Measurements from ENCODE around the gene ADD3. TPM values are rescaled to one million over a fixed set of nuclear protein-coding genes. Genes with fewer than 3 reads are reported as not detected.
A peak's percentile ranks its signal among the peaks of the same experiment; 100 is the strongest.
"Not testable (repeated sequence)": the region's sequence is repeated elsewhere in the genome, so short reads cannot be mapped to it uniquely, and the experiment has no call there.

The ADD3 gene
- total RNA-seq, 3 donors from 2014 or later = 14.5 to 18.8 (median 16.6) TPM

DNA sequence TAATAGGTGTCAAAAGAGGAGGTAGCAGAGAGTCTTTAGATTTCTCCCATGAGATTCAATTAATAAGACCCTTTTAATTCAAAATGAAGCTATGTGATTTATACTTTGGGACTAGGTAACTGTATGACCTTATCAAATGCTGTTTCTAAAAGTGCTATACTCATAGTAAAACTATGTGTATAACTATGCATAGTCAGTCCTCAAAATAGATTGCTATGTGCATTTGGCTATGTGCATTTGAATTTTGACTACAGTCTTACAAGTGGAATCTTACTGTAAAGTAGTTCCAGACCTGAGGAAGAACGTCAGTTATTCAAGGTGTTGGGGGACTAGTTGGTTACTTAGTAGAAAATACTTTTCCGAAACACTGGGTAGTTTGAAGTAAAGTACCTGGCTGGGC lies 36.9 kb downstream of the ADD3 start:
- no peak for ATAC-seq
- peaks cover 19% of the 10 kb centered on the region for H3K36me3 Mint-ChIP-seq (ENCODE audit: insufficient read depth)
- DNase-seq = no peak
- no peaks in the 10 kb centered on the region for H3K27me3 Mint-ChIP-seq (ENCODE audit: low read depth)
- H3K4me1 Mint-ChIP-seq (ENCODE audit: low read depth) = peaks cover 59% of the 10 kb centered on the region
- no peak overlapping the region for H3K4me3 Mint-ChIP-seq
- peaks cover 8% of the 10 kb centered on the region for H3K9me3 Mint-ChIP-seq

DNA sequence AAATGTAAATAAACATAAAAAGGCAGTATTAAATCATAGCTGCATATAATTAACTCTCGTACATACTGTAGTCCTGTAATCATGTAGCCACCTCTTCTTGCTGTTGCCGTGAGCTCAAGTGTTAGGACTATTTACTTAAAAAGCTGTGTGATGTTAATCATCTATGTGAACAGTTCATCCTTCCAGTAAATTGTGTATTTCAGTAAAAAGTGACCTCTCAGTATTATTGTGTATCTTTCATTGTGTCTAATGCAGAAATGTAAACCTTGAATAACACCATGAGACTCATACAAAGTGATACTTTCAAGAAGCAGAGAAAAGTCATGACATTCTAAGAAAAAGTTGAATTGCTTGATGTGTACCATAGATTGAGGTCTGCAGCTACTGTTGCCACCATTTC lies 38.0 kb downstream of the ADD3 start:
- peak; percentile 73 to 82 for ATAC-seq
- H3K4me3 Mint-ChIP-seq = no peak overlapping the region
- H3K4me1 Mint-ChIP-seq (ENCODE audit: low read depth) = peaks cover 55% of the 10 kb centered on the region

DNA sequence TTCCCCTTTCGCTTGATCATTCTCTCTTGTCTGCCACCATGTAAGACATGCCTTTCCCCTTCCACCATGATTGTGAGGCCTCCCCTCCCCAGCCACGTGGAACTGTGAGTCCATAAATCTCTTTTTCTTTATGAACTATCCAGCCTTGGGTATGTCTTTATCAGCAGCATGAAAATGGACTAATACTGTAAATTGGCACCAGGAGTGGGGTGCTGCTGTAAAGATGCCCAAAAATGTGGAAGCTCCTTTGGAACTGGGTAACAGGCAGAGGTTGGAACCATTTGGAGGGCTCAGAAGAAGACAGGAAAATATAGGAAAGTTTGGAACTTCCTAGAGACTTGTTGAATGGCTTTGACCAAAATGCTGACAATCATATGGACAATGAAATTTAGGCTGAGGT lies 40.4 kb downstream of the ADD3 start:
- Mint-ChIP-seq H3K36me3 (ENCODE audit: insufficient read depth) (peaks cover 28% of the 10 kb centered on the region), H3K4me1 (ENCODE audit: low read depth) (peaks cover 62% of the 10 kb centered on the region), H3K9me3 (peaks cover 12% of the 10 kb centered on the region)
- ATAC-seq; H3K27me3 Mint-ChIP-seq (ENCODE audit: low read depth); H3K4me3 Mint-ChIP-seq; DNase-seq: not testable (repeated sequence)

More for the DNA sequence above, 38.0 kb downstream of the ADD3 start:
- Mint-ChIP-seq H3K27me3 (ENCODE audit: low read depth) (no peaks in the 10 kb centered on the region), H3K9me3 (peaks cover 12% of the 10 kb centered on the region), H3K36me3 (ENCODE audit: insufficient read depth) (peaks cover 27% of the 10 kb centered on the region)
- DNase-seq = no peak

DNA sequence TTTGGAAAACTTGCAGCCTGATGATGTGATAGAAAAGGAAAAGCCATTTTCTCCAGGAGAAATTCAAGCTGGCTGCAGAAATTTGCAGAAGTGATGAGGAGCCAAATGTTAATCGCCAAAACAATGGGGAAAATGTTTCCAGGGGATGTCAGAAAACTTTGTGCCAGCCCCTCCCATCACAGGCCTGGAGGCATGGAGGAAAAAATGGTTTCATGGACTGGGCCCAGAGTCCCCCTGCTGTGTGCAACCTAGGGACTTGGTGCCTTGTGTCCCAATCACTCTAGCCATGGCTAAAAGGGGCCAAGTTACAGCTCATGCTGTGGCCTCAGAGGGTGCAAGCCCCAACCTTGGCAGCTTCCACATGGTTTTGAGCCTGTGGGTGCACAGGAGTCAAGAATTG lies 41.0 kb downstream of the ADD3 start:
- H3K27me3 Mint-ChIP-seq (ENCODE audit: low read depth) = no peaks in the 10 kb centered on the region
- H3K9me3 Mint-ChIP-seq = peaks cover 12% of the 10 kb centered on the region
- peaks cover 24% of the 10 kb centered on the region for H3K36me3 Mint-ChIP-seq (ENCODE audit: insufficient read depth)
- no peak for DNase-seq
- no peak for ATAC-seq
- H3K4me3 Mint-ChIP-seq = no peak overlapping the region
- peaks cover 63% of the 10 kb centered on the region for H3K4me1 Mint-ChIP-seq (ENCODE audit: low read depth)

DNA sequence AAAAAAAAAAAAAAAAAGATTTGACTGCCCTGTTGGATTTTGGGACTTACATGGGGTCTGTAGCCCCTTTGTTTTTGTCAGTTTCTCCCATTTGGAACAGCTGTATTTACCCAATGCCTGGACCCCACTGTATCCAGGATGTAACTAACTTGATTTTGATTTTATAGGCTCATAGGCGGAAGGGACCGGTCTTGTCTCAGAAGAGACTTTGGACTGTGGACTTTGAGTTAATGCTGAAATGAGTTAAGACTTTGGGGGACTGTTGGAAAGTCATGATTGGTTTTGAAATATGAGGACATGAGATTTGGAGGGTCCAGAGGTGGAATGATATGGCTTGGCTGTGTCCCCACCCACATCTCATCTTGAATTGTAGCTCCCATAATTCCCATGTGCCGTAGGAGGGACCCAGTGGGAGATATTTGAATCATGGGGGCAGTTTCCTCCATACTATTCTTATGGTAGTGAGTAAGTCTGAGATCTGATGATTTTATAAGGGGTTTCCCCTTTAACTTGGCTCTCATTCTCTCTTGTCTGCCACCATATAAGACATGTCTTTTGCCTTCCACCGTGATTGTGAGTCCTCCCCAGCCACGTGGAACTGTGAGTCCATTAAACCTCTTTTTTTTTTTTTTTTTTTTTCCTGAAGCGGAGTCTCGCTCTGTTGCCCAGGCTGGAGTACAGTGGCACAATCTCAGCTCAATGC lies 42.3 kb downstream of the ADD3 start:
- peaks cover 60% of the 10 kb centered on the region for H3K4me1 Mint-ChIP-seq (ENCODE audit: low read depth)
- H3K27me3 Mint-ChIP-seq (ENCODE audit: low read depth); DNase-seq; H3K4me3 Mint-ChIP-seq: not testable (repeated sequence)
- peaks cover 12% of the 10 kb centered on the region for H3K9me3 Mint-ChIP-seq
- H3K36me3 Mint-ChIP-seq (ENCODE audit: insufficient read depth) = peaks cover 24% of the 10 kb centered on the region
- ATAC-seq = peak; percentile 39 to 41

DNA sequence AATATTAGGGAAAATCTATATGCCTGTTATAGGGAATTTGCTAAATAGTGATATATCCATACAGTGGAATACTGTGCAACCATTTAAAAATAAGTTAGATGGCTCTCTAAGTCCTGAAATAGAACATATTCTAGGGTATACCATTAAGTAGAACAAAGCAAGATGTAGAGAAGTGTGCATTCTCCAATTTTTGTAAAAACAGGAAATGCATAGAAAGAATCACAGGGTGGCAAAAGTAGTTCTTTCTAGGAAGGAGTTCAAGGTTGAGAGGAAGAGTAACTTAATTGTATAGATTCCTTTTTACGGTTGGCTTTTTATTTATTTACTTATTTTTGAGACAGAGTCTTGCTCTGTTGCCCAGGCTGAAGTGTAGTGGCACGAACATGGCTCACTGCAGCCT lies 43.7 kb downstream of the ADD3 start:
- Mint-ChIP-seq H3K4me1 (ENCODE audit: low read depth) (peaks cover 64% of the 10 kb centered on the region), H3K4me3 (no peak overlapping the region), H3K9me3 (peaks cover 12% of the 10 kb centered on the region), H3K27me3 (ENCODE audit: low read depth) (no peaks in the 10 kb centered on the region), H3K36me3 (ENCODE audit: insufficient read depth) (peaks cover 24% of the 10 kb centered on the region)
- DNase-seq (no peak), ATAC-seq (no peak)

DNA sequence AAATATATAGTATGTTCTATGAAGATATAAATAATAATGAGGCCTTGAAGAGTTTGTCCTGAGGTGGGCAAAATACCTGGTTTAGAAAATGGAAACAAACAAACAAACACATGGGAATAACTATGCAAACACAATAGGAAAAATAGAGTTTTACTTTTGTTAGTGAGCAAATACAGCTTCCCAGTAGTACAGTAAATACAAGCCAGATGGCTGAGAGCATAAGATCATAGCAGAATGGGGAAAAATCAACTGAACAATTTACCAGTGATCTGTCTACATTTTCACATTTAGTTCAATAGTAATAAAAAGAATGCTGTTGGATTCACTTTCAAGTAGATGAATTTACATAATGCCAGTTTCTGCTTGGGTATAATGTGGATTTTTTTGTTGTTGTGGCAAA lies 45.1 kb downstream of the ADD3 start:
- ATAC-seq = peak; percentile 25 to 34
- Mint-ChIP-seq H3K4me1 (ENCODE audit: low read depth) (peaks cover 73% of the 10 kb centered on the region), H3K36me3 (ENCODE audit: insufficient read depth) (peaks cover 24% of the 10 kb centered on the region)

DNA sequence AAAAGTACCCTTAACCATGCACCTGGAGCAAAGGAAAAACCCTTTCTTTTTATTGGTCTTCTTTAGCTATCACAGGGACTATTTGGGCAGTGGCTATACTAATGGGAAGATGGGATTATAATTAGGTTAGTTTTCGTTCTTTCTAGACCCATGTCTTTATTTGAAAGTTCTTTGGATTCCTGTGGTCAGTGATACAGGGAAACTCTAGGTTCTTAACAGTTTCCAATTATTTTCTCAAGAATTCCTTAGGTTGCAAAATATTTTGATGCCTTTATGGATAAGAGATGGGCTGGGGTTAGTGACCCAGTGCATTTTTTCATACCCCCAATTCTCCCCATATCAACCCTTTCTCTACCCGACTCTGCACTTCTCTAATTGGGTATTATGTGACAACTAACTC lies 49.0 kb downstream of the ADD3 start:
- Mint-ChIP-seq H3K4me3 (no peak overlapping the region), H3K4me1 (ENCODE audit: low read depth) (peaks cover 87% of the 10 kb centered on the region), H3K9me3 (no peaks in the 10 kb centered on the region), H3K36me3 (ENCODE audit: insufficient read depth) (peaks cover 3% of the 10 kb centered on the region), H3K27me3 (ENCODE audit: low read depth) (no peaks in the 10 kb centered on the region)
- DNase-seq (no peak), ATAC-seq (no peak)

More for the DNA sequence above, 45.1 kb downstream of the ADD3 start:
- DNase-seq = no peak
- H3K9me3 Mint-ChIP-seq = peaks cover 12% of the 10 kb centered on the region
- H3K27me3 Mint-ChIP-seq (ENCODE audit: low read depth) = no peaks in the 10 kb centered on the region
- H3K4me3 Mint-ChIP-seq = no peak overlapping the region

DNA sequence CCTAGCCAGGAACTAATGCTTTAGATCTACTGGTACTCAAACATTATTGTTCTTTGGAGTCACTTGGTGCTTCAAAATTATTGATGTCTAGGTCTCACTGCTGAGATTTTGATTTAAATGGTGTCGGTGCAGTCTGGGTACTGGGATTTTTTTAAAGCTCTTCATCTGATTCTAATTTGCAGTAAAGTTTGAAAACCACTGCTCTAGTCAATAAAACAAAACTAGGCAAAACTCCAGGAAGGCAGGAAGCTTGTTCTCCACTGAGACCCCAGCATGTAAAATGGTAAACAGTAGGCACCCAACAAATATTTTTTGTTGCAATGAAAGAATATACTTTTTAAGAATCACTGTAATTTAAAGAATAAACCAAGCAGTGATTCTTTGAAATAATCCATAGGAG lies 49.7 kb downstream of the ADD3 start:
- Mint-ChIP-seq H3K4me1 (ENCODE audit: low read depth) (peaks cover 82% of the 10 kb centered on the region), H3K4me3 (peak overlapping the region; percentile 37)

DNA sequence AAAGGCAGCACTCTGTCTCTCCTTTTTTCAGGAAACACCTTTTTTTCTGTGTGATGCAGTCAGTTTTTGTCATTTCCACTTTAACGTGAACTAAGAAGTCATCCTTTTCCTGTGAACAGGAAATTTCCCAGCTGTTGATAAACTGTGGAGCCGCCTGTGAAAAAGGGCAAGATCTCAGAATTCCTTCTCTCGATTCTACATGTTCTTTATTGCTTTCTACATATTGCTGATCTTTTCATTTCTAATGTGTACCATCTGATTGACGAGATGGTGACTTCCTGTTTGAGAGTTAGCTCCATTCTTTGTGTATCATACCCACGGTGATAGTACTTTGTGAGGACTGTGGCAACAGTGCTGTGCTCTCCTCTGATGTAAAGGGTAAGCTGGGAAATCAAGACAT lies 50.4 kb downstream of the ADD3 start:
- H3K27me3 Mint-ChIP-seq (ENCODE audit: low read depth) = no peaks in the 10 kb centered on the region
- DNase-seq (no peak), ATAC-seq (peak; percentile 73 to 77)
- H3K9me3 Mint-ChIP-seq = no peaks in the 10 kb centered on the region
- peaks cover 3% of the 10 kb centered on the region for H3K36me3 Mint-ChIP-seq (ENCODE audit: insufficient read depth)
- H3K4me1 Mint-ChIP-seq (ENCODE audit: low read depth) = peaks cover 82% of the 10 kb centered on the region
- H3K4me3 Mint-ChIP-seq = peak overlapping the region; percentile 75

More for the DNA sequence above, 49.7 kb downstream of the ADD3 start:
- Mint-ChIP-seq H3K36me3 (ENCODE audit: insufficient read depth) (peaks cover 3% of the 10 kb centered on the region), H3K27me3 (ENCODE audit: low read depth) (no peaks in the 10 kb centered on the region), H3K9me3 (no peaks in the 10 kb centered on the region)
- DNase-seq (no peak), ATAC-seq (no peak)

DNA sequence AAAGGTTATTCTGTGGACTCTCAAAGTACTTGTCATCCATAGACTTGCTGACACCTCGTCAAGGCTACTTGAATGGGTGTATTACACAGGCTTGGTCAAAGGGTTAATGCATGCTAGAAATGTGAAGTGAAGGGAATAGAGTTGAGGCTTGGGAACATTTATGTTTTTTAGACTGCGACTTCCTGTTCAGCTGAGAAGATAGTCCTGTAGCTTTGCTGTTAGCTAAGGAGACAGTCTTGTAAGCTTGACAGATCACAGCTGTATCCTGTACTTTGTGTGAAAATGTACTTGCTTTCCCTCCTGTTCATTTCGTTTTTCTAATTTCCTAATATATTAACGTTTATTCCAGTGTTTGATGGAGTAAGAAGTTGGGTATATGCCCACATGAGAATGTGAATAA lies 52.1 kb downstream of the ADD3 start:
- Mint-ChIP-seq H3K9me3 (no peaks in the 10 kb centered on the region), H3K4me1 (ENCODE audit: low read depth) (peaks cover 83% of the 10 kb centered on the region), H3K36me3 (ENCODE audit: insufficient read depth) (peaks cover 3% of the 10 kb centered on the region), H3K4me3 (peak overlapping the region; percentile 42), H3K27me3 (ENCODE audit: low read depth) (no peaks in the 10 kb centered on the region)
- DNase-seq (no peak), ATAC-seq (no peak)

DNA sequence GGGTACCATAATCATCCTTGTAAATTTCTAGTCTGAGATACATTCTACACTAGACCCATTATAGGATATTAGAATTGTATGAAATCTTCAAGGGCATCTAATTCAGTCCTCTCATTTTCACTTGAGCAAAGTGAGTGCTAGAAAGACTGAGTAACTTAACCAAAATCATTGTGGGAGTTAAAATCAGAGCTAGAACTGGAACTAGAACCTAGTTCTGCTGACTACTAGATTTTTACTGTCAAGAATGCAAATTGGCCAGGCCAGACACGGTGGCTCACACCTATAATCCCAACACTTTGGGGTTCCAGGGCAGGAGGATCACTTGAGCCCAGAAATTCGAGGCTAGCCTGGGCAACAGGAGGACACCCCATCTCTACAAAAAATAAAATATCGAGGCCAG lies 53.9 kb downstream of the ADD3 start:
- Mint-ChIP-seq H3K9me3 (no peaks in the 10 kb centered on the region), H3K36me3 (ENCODE audit: insufficient read depth) (peaks cover 3% of the 10 kb centered on the region), H3K4me1 (ENCODE audit: low read depth) (peaks cover 84% of the 10 kb centered on the region), H3K4me3 (no peak overlapping the region), H3K27me3 (ENCODE audit: low read depth) (no peaks in the 10 kb centered on the region)
- no peak for ATAC-seq
- no peak for DNase-seq

DNA sequence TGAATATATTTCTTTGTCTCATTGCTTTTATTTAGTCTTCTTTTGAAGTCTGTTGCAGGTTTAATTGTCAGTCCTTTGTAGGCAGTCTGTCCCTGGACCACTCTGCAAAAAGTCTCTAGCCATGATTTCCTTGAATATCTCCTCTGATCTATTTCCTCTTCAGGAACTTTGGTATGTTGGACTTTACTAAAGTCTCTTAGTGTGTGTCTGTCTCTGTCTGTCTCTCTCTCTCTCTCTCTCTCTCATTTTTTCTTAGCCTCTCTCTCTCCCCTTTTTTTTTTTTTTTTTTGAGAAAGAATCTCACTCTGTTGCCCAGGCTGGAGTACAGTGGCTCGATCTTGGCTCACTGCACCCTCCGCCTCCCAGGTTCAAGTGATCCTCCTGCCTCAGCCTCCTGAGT lies 57.5 kb downstream of the ADD3 start:
- H3K27me3 Mint-ChIP-seq (ENCODE audit: low read depth) = no peaks in the 10 kb centered on the region
- no peak for ATAC-seq
- DNase-seq = no peak

DNA sequence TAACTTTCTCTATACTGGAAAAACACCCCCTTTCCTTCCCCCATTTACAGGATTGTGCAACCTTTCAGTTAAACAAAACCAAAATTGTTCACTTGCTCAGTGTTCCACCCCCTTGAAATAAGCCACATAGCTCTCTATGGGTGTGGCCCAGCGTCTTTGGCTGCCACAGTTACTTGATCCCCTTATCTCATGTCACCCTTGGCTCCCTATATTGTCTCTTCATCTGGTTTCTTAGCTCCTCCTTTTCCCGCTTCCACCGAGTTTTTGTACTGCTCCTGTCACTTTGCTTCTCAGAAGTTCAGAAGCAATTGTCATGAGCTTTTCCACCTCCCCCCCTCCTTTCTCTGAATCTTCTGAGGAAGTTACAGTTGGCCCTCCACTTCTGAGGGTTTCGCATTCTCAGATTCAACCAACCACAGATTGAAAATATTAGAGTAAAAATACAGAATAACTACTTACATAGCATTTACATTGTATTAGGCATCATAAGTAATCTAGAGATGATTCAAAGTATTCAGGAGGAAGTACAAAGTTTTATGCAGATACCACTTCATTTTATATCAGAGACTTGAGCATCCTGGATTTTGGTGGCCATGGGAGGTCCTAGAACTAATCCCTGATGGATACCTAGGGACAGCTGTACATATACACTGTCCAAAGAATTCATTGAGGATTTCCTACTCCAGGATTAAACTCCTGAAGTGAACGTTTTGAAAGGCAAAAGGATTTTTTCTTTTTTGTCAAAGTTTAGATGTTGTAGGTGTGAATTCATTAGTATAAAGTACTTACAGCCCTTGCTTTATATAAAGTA lies 60.4 kb downstream of the ADD3 start:
- DNase-seq (peak; percentile 18), ATAC-seq (peak; percentile 79 to 83)
- Mint-ChIP-seq H3K27me3 (ENCODE audit: low read depth) (no peaks in the 10 kb centered on the region), H3K9me3 (no peaks in the 10 kb centered on the region), H3K4me3 (peak overlapping the region; percentile 67), H3K4me1 (ENCODE audit: low read depth) (peaks cover 86% of the 10 kb centered on the region), H3K36me3 (ENCODE audit: insufficient read depth) (no peaks in the 10 kb centered on the region)

More for the DNA sequence above, 57.5 kb downstream of the ADD3 start:
- Mint-ChIP-seq H3K9me3 (no peaks in the 10 kb centered on the region), H3K4me3 (no peak overlapping the region), H3K4me1 (ENCODE audit: low read depth) (peaks cover 86% of the 10 kb centered on the region), H3K36me3 (ENCODE audit: insufficient read depth) (peaks cover 3% of the 10 kb centered on the region)

DNA sequence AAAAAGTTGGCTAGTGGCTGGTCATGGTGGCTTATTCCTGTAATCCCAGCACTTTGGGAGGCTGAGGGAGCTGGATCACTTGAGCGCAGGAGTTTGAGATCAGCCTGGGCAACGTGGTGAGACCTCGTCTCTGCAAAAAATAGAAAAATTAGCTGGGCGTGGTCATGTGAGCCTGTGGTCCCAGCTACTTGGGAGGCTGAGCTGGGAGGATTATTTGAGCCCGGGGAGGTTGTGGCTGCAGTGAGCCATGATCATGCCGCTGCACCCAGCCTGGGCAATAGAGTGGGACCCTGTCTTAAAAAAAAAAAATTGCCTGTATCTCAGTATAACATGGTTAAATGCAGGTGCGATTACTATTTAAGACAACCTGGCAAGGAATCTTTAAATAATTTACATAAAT lies 61.0 kb downstream of the ADD3 start:
- ATAC-seq (no peak), DNase-seq (no peak)
- Mint-ChIP-seq H3K9me3 (no peaks in the 10 kb centered on the region), H3K4me1 (ENCODE audit: low read depth) (peaks cover 88% of the 10 kb centered on the region), H3K4me3 (no peak overlapping the region), H3K36me3 (ENCODE audit: insufficient read depth) (no peaks in the 10 kb centered on the region), H3K27me3 (ENCODE audit: low read depth) (no peaks in the 10 kb centered on the region)

Data from activated T-cell treated with anti-CD3 and anti-CD28 coated beads, Interleukin-2, amount 50 U/mL, for 4 hours (primary cell).